Esophagus muscularis mucosa (tissue), 4 donors: ENCODE measurements around the gene COPS6.

Source experiments
- EP300 ChIP-seq: sonication (generic); formaldehyde crosslinking; IDR thresholded peaks from one replicate; pipeline ENCODE4 v1.6.1; 2017; ENCODE audit warnings: antibody characterized with exemption
- POLR2A ChIP-seq: fragments of 450-650 bp; IDR thresholded peaks from one replicate; pipeline ENCODE4 v1.6.1; 2017; ENCODE audit warnings: antibody characterized with exemption, moderate library complexity, mild to moderate bottlenecking, low read depth
- POLR2AphosphoS5 ChIP-seq, 2 donors: sonication (generic); formaldehyde crosslinking; IDR thresholded peaks; one replicate each; pipeline ENCODE4 v1.6.1; 2017; ENCODE audit warnings: antibody characterized with exemption in 2 of 2
- TF ChIP-seq, protein P1 (sequence below), 3 experiments: fragments of 200-600 bp in 2 of 3; fragments of 450-650 bp in 1 of 3; sonication (generic) in 2 of 3; IDR thresholded peaks; one replicate each; pipeline ENCODE4 v1.5.1; 2017 to 2019; ENCODE audit warnings: antibody characterized with exemption in 3 of 3, mild to moderate bottlenecking in 2 of 3, moderate library complexity in 1 of 3

DNA sequence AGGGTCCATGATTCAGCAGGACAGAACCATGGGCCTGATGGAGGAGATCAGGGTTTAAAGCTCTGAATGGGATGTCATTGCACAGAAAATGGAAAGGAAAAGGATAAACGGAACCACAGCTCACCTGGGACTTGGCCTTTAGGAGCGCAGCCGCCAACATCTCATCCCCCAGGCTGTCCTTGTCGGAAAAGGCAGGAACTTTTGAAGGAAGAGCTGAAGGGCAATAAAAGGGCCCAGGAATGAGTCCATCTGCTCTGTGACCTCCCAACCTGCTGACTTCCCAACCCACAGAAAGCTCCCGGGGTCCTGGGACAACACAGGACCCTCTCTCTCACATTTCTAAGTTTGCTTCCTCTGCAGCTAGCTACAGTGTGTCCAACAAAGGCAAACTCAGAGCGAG is 13.4 kb upstream of the COPS6 start:
- TF ChIP-seq, protein P1, sequence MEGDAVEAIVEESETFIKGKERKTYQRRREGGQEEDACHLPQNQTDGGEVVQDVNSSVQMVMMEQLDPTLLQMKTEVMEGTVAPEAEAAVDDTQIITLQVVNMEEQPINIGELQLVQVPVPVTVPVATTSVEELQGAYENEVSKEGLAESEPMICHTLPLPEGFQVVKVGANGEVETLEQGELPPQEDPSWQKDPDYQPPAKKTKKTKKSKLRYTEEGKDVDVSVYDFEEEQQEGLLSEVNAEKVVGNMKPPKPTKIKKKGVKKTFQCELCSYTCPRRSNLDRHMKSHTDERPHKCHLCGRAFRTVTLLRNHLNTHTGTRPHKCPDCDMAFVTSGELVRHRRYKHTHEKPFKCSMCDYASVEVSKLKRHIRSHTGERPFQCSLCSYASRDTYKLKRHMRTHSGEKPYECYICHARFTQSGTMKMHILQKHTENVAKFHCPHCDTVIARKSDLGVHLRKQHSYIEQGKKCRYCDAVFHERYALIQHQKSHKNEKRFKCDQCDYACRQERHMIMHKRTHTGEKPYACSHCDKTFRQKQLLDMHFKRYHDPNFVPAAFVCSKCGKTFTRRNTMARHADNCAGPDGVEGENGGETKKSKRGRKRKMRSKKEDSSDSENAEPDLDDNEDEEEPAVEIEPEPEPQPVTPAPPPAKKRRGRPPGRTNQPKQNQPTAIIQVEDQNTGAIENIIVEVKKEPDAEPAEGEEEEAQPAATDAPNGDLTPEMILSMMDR (IDR thresholded peaks at IDR 0.05) = no peak
- no peak for TF ChIP-seq POLR2A
- no peak for TF ChIP-seq EP300
- no peak for TF ChIP-seq POLR2AphosphoS5 (IDR thresholded peaks at IDR 0.05)
